MM.1S (cell line): ENCODE measurements around the gene WDR49.

Experiments used
- DNase-seq: peaks from one replicate; pipeline ENCODE4 v3.0.0-alpha.2; 2015
- H2AFZ ChIP-seq: fragments of 300-600 bp; sonication (generic); 2 replicates; pipeline ENCODE4 v1.6.0; 2016; ENCODE audit warnings: antibody characterized with exemption, low read length
- H3F3A ChIP-seq: fragments of 300-600 bp; sonication (generic); 2 replicates; pipeline ENCODE4 v1.6.1; 2016; ENCODE audit warnings: mild to moderate bottlenecking, antibody characterized with exemption, low read length, moderate library complexity, mixed read lengths; ENCODE audit not compliant: insufficient read depth
- H3K27ac ChIP-seq: fragments of 300-600 bp; sonication (generic); 2 replicates; pipeline ENCODE4 v1.5.1; 2016; ENCODE audit warnings: mild to moderate bottlenecking, low read length
- H3K27me3 ChIP-seq: fragments of 300-600 bp; sonication (generic); replicated peaks from 2 replicates; pipeline ENCODE4 v1.6.0; 2016; ENCODE audit warnings: low read length; ENCODE audit not compliant: insufficient read depth
- H3K36me3 ChIP-seq: fragments of 300-600 bp; sonication (generic); replicated peaks from 2 replicates; pipeline ENCODE4 v1.6.1; 2016; ENCODE audit warnings: mild to moderate bottlenecking, low read length, mixed read lengths; ENCODE audit not compliant: insufficient read depth
- H3K4me1 ChIP-seq: fragments of 300-600 bp; sonication (generic); 2 replicates; pipeline ENCODE4 v1.6.1; 2016; ENCODE audit warnings: low read length, mixed read lengths
- H3K4me2 ChIP-seq: fragments of 300-600 bp; sonication (generic); 2 replicates; pipeline ENCODE4 v1.6.0; 2016; ENCODE audit warnings: low read depth, low read length
- H3K4me3 ChIP-seq: fragments of 300-600 bp; sonication (generic); 2 replicates; pipeline ENCODE4 v1.5.1; 2016; ENCODE audit warnings: low read length, mixed read lengths
- H3K79me2 ChIP-seq: fragments of 300-600 bp; sonication (generic); 2 replicates; pipeline ENCODE4 v1.6.1; 2016; ENCODE audit warnings: mixed run types, low read length, mixed read lengths
- H3K9ac ChIP-seq: fragments of 300-600 bp; sonication (generic); 2 replicates; pipeline ENCODE4 v1.6.1; 2016; ENCODE audit warnings: low read length, mixed read lengths
- H3K9me2 ChIP-seq: fragments of 300-600 bp; sonication (generic); replicated peaks from 2 replicates; pipeline ENCODE4 v1.6.1; 2016; ENCODE audit warnings: mild to moderate bottlenecking, low read length, mixed read lengths; ENCODE audit not compliant: insufficient read depth
- H3K9me3 ChIP-seq: fragments of 300-600 bp; sonication (generic); replicated peaks from 2 replicates; pipeline ENCODE4 v1.6.1; 2016; ENCODE audit warnings: mild to moderate bottlenecking, low read length, mixed read lengths; ENCODE audit not compliant: insufficient read depth
- H4K20me1 ChIP-seq: fragments of 300-600 bp; sonication (generic); 2 replicates; pipeline ENCODE4 v1.6.1; 2016; ENCODE audit warnings: mild to moderate bottlenecking, low read length, moderate library complexity, mixed read lengths; ENCODE audit not compliant: insufficient read depth
- CTCF ChIP-seq: fragments of 300-600 bp; sonication (generic); IDR thresholded peaks from 2 replicates; pipeline ENCODE4 v1.5.1; 2016; ENCODE audit warnings: antibody characterized with exemption, low read length, mixed read lengths
- EZH2 ChIP-seq: fragments of 300-600 bp; sonication (generic); optimal IDR thresholded peaks from 2 replicates; pipeline ENCODE3; 2017; ENCODE audit warnings: low read depth, mild to moderate bottlenecking, antibody characterized with exemption, low read length, mixed read lengths
- EZH2phosphoT487 ChIP-seq: fragments of 300-600 bp; sonication (generic); IDR thresholded peaks from 2 replicates; pipeline ENCODE4 v1.6.1; 2018; ENCODE audit warnings: antibody characterized with exemption, low read length

Gene WDR49

GRCh38 chr3:167469381-167469780 is 184.4 kb downstream of the WDR49 start:
- Histone ChIP-seq H3K79me2 (no peaks in the 10 kb centered on the region), H3K9me2 (no peaks in the 10 kb centered on the region), H4K20me1 (no peaks in the 10 kb centered on the region), H3K36me3 (no peaks in the 10 kb centered on the region), H3K4me1 (no peaks in the 10 kb centered on the region), H3K9me3 (no peaks in the 10 kb centered on the region), H2AFZ (no peak overlapping the region), H3K27ac (no peak overlapping the region), H3K4me3 (no peak overlapping the region), H3K27me3 (no peaks in the 10 kb centered on the region), H3F3A (no peaks in the 10 kb centered on the region), H3K9ac (no peak overlapping the region), H3K4me2 (no peak overlapping the region)
- TF ChIP-seq EZH2phosphoT487 (no peak), CTCF (no peak), EZH2 (no peak)
- no peak for DNase-seq

GRCh38 chr3:167467848-167468611 is 185.7 kb downstream of the WDR49 start:
- H3K4me3 ChIP-seq = no peak overlapping the region
- no peaks in the 10 kb centered on the region for H3K9me2 ChIP-seq
- no peaks in the 10 kb centered on the region for H3K79me2 ChIP-seq
- H3K27ac ChIP-seq = no peak overlapping the region
- H3K36me3 ChIP-seq = no peaks in the 10 kb centered on the region
- no peak overlapping the region for H3K9ac ChIP-seq
- no peaks in the 10 kb centered on the region for H3F3A ChIP-seq
- H2AFZ ChIP-seq = no peak overlapping the region
- no peak overlapping the region for H3K4me2 ChIP-seq
- DNase-seq = no peak
- no peak for TF ChIP-seq EZH2
- TF ChIP-seq EZH2phosphoT487 = no peak
- no peak for TF ChIP-seq CTCF
- no peaks in the 10 kb centered on the region for H3K4me1 ChIP-seq
- no peaks in the 10 kb centered on the region for H4K20me1 ChIP-seq
- no peaks in the 10 kb centered on the region for H3K9me3 ChIP-seq
- H3K27me3 ChIP-seq = no peaks in the 10 kb centered on the region

- no peaks in the 10 kb centered on the region for H3K9me2 ChIP-seq
- no peaks in the 10 kb centered on the region for H3K79me2 ChIP-seq
- H3K4me1 ChIP-seq = no peaks in the 10 kb centered on the region
- H3K27me3 ChIP-seq = no peaks in the 10 kb centered on the region
- no peak overlapping the region for H3K27ac ChIP-seq
- no peaks in the 10 kb centered on the region for H4K20me1 ChIP-seq
- DNase-seq = no peak
- H3K36me3 ChIP-seq = no peaks in the 10 kb centered on the region
- no peak overlapping the region for H3K4me3 ChIP-seq
- H2AFZ ChIP-seq = no peak overlapping the region
- no peak overlapping the region for H3K4me2 ChIP-seq
- TF ChIP-seq CTCF (no peak), EZH2phosphoT487 (no peak), EZH2 (no peak)
- no peak overlapping the region for H3K9ac ChIP-seq
- no peaks in the 10 kb centered on the region for H3K9me3 ChIP-seq
- H3F3A ChIP-seq = no peaks in the 10 kb centered on the region
These were observed 186.8 kb downstream of the WDR49 start for GRCh38 chr3:167466966-167467365.
